Measurements from ENCODE around the gene BIVM. TPM values are rescaled to one million over a fixed set of nuclear protein-coding genes. Genes with fewer than 3 reads are reported as not detected.

BIVM gene
- 13.6 and 15.7 TPM in 2 replicates for total RNA-seq (ENCODE audit: low replicate concordance)

DNA sequence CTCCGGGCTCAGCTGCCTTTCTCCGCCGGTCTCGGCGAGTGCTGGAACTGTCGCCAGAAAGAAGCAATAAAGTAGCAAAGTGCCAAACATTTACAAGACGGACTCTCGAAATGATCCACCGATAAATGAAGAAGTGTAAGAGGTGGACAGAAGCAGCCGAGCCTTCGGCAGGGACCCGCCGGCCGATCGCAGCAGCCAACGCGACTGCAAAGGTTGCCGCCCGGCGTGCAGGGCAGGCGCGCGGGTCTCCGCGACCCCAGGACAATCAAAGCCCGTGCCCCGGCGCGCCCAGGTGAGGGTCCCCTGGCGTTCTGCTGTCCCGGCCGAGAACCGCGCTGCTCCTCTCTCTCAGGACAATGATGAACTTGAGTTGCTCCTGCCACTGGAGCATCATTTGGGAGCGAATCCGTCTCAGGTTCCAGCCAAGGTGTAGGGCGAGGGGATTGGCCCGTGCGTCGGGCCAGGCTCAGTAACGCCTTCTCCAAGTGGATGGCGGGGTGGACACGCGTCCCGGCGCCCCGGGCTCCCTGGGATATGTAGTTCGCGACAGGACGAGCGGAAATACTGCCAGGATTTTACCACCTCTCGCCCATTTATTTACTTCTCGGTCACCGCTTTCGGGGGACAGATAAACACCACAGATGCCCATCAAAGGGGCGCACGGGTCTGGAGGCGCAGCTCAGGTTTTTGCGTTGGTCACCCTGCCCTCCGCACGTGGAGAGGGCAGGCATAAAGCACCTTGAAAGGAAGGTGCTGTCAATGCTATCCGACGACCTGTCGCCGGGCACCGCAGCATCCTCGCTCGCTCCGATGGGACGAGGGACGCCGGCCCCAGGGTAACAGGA lies at the start of gene BIVM, which contains the start of gene POGLUT2:
Gene BIVM, plus strand, starts transcription at position 539 of the 845 bp plus-strand sequence. CDS start 8,149 bp downstream, outside the sequence.
Gene POGLUT2, minus strand, starts transcription at position 396 of the 845 bp plus-strand sequence. Its CDS starts 306 bp downstream, at position 90.
- Histone ChIP-seq H4K20me1 (ENCODE audit: low read depth) (no peaks in the 10 kb centered on the region), H2AFZ (replicated peaks) (peak within 1 kb of the TSS; percentile 95), H3K79me2 (ENCODE audit: low read depth) (peaks cover 6% of the 10 kb centered on the region), H3K4me1 (peaks cover 6% of the 10 kb centered on the region), H3K9ac (no peak within 1 kb of the TSS), H3F3A (ENCODE audit: low read depth) (no peaks in the 10 kb centered on the region), H3K4me3 (peak within 1 kb of the TSS; percentile 83), H3K36me3 (no peaks in the 10 kb centered on the region), H3K27me3 (peaks cover 39% of the 10 kb centered on the region), H3K27ac (no peak within 1 kb of the TSS), H3K4me2 (peak within 1 kb of the TSS; percentile 90), H3K9me3 (ENCODE audit: low read depth) (no peaks in the 10 kb centered on the region)
- Mint-ChIP-seq H3K9me3 (no peaks in the 10 kb centered on the region), H3K36me3 (peaks cover 3% of the 10 kb centered on the region), H3K27me3 (ENCODE audit: insufficient read depth, low read depth) (peaks cover 5% of the 10 kb centered on the region), H3K27ac (no peak within 1 kb of the TSS), H3K4me3 (peak within 1 kb of the TSS; percentile 99), H3K4me1 (peaks cover 18% of the 10 kb centered on the region)
- DNase-seq (ENCODE audit: low spot score), result peak; percentile 95
- peak; percentile 62 for TF ChIP-seq EZH2 (IDR thresholded peaks at IDR 0.05)
- TF ChIP-seq, protein P1, sequence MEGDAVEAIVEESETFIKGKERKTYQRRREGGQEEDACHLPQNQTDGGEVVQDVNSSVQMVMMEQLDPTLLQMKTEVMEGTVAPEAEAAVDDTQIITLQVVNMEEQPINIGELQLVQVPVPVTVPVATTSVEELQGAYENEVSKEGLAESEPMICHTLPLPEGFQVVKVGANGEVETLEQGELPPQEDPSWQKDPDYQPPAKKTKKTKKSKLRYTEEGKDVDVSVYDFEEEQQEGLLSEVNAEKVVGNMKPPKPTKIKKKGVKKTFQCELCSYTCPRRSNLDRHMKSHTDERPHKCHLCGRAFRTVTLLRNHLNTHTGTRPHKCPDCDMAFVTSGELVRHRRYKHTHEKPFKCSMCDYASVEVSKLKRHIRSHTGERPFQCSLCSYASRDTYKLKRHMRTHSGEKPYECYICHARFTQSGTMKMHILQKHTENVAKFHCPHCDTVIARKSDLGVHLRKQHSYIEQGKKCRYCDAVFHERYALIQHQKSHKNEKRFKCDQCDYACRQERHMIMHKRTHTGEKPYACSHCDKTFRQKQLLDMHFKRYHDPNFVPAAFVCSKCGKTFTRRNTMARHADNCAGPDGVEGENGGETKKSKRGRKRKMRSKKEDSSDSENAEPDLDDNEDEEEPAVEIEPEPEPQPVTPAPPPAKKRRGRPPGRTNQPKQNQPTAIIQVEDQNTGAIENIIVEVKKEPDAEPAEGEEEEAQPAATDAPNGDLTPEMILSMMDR (IDR thresholded peaks at IDR 0.05), result no peak

DNA sequence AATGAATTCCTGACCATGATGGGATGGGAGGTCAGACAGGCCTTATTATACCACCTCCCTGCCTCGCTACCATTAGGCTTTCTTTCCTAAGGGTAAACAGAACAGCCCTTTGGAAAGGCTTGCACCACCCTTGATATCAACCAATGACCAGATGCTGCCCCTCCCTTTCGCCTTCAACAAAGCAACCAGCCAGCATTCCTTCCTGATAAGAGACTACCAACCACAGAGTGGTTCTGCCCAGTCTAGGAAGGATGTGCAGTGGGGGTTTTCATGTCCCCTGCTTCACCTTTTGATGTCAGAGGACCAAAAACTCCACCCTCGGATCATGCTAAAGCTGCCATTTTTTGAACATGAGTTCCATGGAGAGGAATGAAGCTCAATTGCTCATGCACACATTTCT lies 47.0 kb upstream of the BIVM start:
- H4K20me1 ChIP-seq (ENCODE audit: low read depth), result no peaks in the 10 kb centered on the region
- no peak overlapping the region for H2AFZ ChIP-seq (replicated peaks)
- Mint-ChIP-seq H3K9me3 (peaks cover 2% of the 10 kb centered on the region), H3K27me3 (ENCODE audit: insufficient read depth, low read depth) (no peaks in the 10 kb centered on the region), H3K27ac (no peak overlapping the region), H3K36me3 (no peaks in the 10 kb centered on the region), H3K4me3 (no peak overlapping the region), H3K4me1 (peaks cover 2% of the 10 kb centered on the region)
- H3K9ac ChIP-seq, result no peak overlapping the region
- H3K27me3 ChIP-seq, result no peaks in the 10 kb centered on the region
- TF ChIP-seq, protein P1 (IDR thresholded peaks at IDR 0.05), result no peak
- no peak for TF ChIP-seq EZH2phosphoT487 (IDR thresholded peaks at IDR 0.05)
- no peak for TF ChIP-seq EZH2 (IDR thresholded peaks at IDR 0.05)
- H3K4me2 ChIP-seq, result no peak overlapping the region
- H3K36me3 ChIP-seq, result no peaks in the 10 kb centered on the region
- H3K79me2 ChIP-seq (ENCODE audit: low read depth), result no peaks in the 10 kb centered on the region
- no peaks in the 10 kb centered on the region for H3F3A ChIP-seq (ENCODE audit: low read depth)
- no peak for DNase-seq (ENCODE audit: low spot score)
- no peak overlapping the region for H3K4me3 ChIP-seq
- H3K27ac ChIP-seq, result no peak overlapping the region
- H3K9me3 ChIP-seq (ENCODE audit: low read depth), result no peaks in the 10 kb centered on the region
- H3K4me1 ChIP-seq, result no peaks in the 10 kb centered on the region

DNA sequence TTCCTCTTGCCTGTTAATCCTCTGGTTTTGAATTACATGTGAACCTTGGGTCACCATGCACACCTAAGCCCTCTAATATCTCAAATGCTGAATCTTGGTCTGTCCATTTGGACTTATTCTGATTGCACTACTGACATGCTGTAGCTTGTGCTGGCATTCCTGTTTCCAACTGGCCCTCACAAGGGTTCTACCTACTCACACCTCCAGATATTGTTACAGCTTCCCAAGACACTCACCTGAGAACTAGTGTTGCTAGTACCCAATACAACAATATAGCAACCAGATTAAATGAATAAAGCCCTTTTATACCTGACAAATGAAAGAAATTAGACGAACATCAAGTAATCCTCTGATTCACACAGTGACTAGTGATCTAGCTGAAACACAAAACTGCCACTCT lies 41.9 kb upstream of the BIVM start:
- no peak overlapping the region for H3K27ac Mint-ChIP-seq
- no peak overlapping the region for H3K4me2 ChIP-seq
- H3K9me3 Mint-ChIP-seq, result peaks cover 2% of the 10 kb centered on the region
- H4K20me1 ChIP-seq (ENCODE audit: low read depth), result no peaks in the 10 kb centered on the region
- H3K9me3 ChIP-seq (ENCODE audit: low read depth), result no peaks in the 10 kb centered on the region
- no peak overlapping the region for H3K4me3 Mint-ChIP-seq
- no peaks in the 10 kb centered on the region for H3K36me3 Mint-ChIP-seq
- no peaks in the 10 kb centered on the region for H3K27me3 Mint-ChIP-seq (ENCODE audit: insufficient read depth, low read depth)
- H3K4me1 Mint-ChIP-seq, result peaks cover 2% of the 10 kb centered on the region
- TF ChIP-seq EZH2 (IDR thresholded peaks at IDR 0.05), result no peak
- no peak for TF ChIP-seq EZH2phosphoT487 (IDR thresholded peaks at IDR 0.05)
- TF ChIP-seq, protein P1 (IDR thresholded peaks at IDR 0.05), result no peak
- H3K27ac ChIP-seq, result no peak overlapping the region
- peaks cover 5% of the 10 kb centered on the region for H3K4me1 ChIP-seq
- H3F3A ChIP-seq (ENCODE audit: low read depth), result no peaks in the 10 kb centered on the region
- H3K36me3 ChIP-seq, result no peaks in the 10 kb centered on the region
- no peak overlapping the region for H2AFZ ChIP-seq (replicated peaks)
- no peaks in the 10 kb centered on the region for H3K79me2 ChIP-seq (ENCODE audit: low read depth)
- DNase-seq (ENCODE audit: low spot score), result no peak
- H3K4me3 ChIP-seq, result no peak overlapping the region
- H3K27me3 ChIP-seq, result no peaks in the 10 kb centered on the region
- H3K9ac ChIP-seq, result no peak overlapping the region

Data from neural progenitor cell (in vitro differentiated cells).